ENCODE data around the gene NSG2.

- TF ChIP-seq CTCF (IDR thresholded peaks at IDR 0.05; ENCODE audit: low read length) (no peak), EZH2 (optimal IDR thresholded peaks at IDR 0.05; ENCODE audit: low read depth, low read length) (no peak)
These were observed 24.6 kb upstream of the NSG2 start for GRCh38 chr5:174020928-174021304.

Measured in MM.1S (cell line).